HL-60 (cell line): Measurements from ENCODE around the gene FCN1.

Source experiments
- DNase-seq, 2 experiments: peaks; one replicate each; pipeline ENCODE4 v3.0.0-alpha.2; 2010 to 2020; ENCODE audit warnings: low read depth in 1 of 2, low spot score in 1 of 2
- H3K27ac ChIP-seq: fragments of 250-450 bp; sonication (Bioruptor Pico); replicated peaks from 2 replicates; pipeline ENCODE4 v1.5.1; 2020; ENCODE audit warnings: mild to moderate bottlenecking, moderate library complexity
- H3K27me3 ChIP-seq: fragments of 250-450 bp; sonication (Bioruptor Pico); 2 replicates; pipeline ENCODE4 v1.5.1; 2021; ENCODE audit warnings: mild to moderate bottlenecking, moderate library complexity; ENCODE audit not compliant: insufficient read depth, poor library complexity, severe bottlenecking
- H3K4me3 ChIP-seq: replicated peaks from 2 replicates; pipeline ENCODE4 v1.5.1; 2011; ENCODE audit warnings: mild to moderate bottlenecking, control low read depth, low read length; ENCODE audit not compliant: insufficient read depth
- CTCF ChIP-seq: IDR thresholded peaks from one replicate; pipeline ENCODE4 v1.5.1; 2011; ENCODE audit warnings: low read length, control low read depth, inconsistent platforms; ENCODE audit not compliant: insufficient read depth
- GABPA ChIP-seq: IDR thresholded peaks from 2 replicates; pipeline ENCODE4 v1.6.1; 2012; ENCODE audit warnings: low read depth
- POLR2AphosphoS5 ChIP-seq: IDR thresholded peaks from 2 replicates; pipeline ENCODE4 v1.6.1; 2012; ENCODE audit warnings: low read depth
- REST ChIP-seq: IDR thresholded peaks from 2 replicates; pipeline ENCODE4 v1.6.1; 2012; ENCODE audit warnings: low read depth; ENCODE audit not compliant: insufficient replicate concordance
- SPI1 ChIP-seq: IDR thresholded peaks from 2 replicates; pipeline ENCODE4 v1.6.1; 2012; ENCODE audit warnings: low read depth, mild to moderate bottlenecking, borderline replicate concordance

The FCN1 gene

GRCh38 chr9:134938346-134939079 is 20.8 kb upstream of the FCN1 start:
- H3K27ac ChIP-seq: no peak overlapping the region
- no peak for DNase-seq
- no peak overlapping the region for H3K4me3 ChIP-seq
- peaks cover 7% of the 10 kb centered on the region for H3K27me3 ChIP-seq
- no peak for TF ChIP-seq POLR2AphosphoS5
- TF ChIP-seq SPI1: no peak
- TF ChIP-seq REST: no peak
- TF ChIP-seq CTCF: no peak
- no peak for TF ChIP-seq GABPA

GRCh38 chr9:134937566-134938345 is 20.0 kb upstream of the FCN1 start:
- H3K27me3 ChIP-seq: peaks cover 5% of the 10 kb centered on the region
- no peak overlapping the region for H3K4me3 ChIP-seq
- TF ChIP-seq POLR2AphosphoS5 (no peak), REST (no peak), GABPA (no peak), SPI1 (no peak), CTCF (no peak)
- no peak for DNase-seq
- no peak overlapping the region for H3K27ac ChIP-seq

- DNase-seq: no peak
- H3K27me3 ChIP-seq: peaks cover 5% of the 10 kb centered on the region
- H3K27ac ChIP-seq: no peak overlapping the region
- TF ChIP-seq GABPA (no peak), REST (no peak), POLR2AphosphoS5 (no peak), CTCF (no peak), SPI1 (no peak)
- no peak overlapping the region for H3K4me3 ChIP-seq
Measured at GRCh38 chr9:134937164-134937555, 19.4 kb upstream of the FCN1 start.
